A673 (cell line): ENCODE data around the gene AGAP1. TPM values are rescaled to one million over a fixed set of nuclear protein-coding genes. Genes with fewer than 3 reads are reported as not detected.

Experiments
- BruUV-seq: library from RNA; stranded (reverse); fragments of 400-500 nt; replicated peaks from 2 replicates; lab custom pipeline; 2021; lab: Mats Ljungman, UMichigan
- CTCF ChIA-PET: fragments of 300-600 bp; sonication (Branson Sonifier 250); formaldehyde crosslinking; loops from one replicate; lab custom pipeline; 2022; ENCODE audit warnings: antibody characterized with exemption; lab: Charles Lee
- POLR2A ChIA-PET: fragments of 300-600 bp; sonication (Branson Sonifier 250); formaldehyde crosslinking; loops from one replicate; lab custom pipeline; 2022; ENCODE audit warnings: antibody characterized with exemption; ENCODE audit not compliant: low non-redundant PET; lab: Charles Lee
- DNase-seq: peaks from one replicate; pipeline ENCODE4 v3.0.0-alpha.2; 2015; ENCODE audit warnings: low spot score
- H3K27ac ChIP-seq: fragments of 200-600 bp; sonication (generic); 2 replicates; pipeline ENCODE4 v1.5.1; 2016; ENCODE audit warnings: mixed run types, low read depth, mild to moderate bottlenecking, mixed read lengths, antibody characterized with exemption, low read length; ENCODE audit not compliant: poor library complexity, severe bottlenecking
- H3K27me3 ChIP-seq: fragments of 200-600 bp; sonication (generic); replicated peaks from 2 replicates; pipeline ENCODE4 v1.6.1; 2017; ENCODE audit warnings: mixed run types, low read depth, mild to moderate bottlenecking, mixed read lengths, antibody characterized with exemption, low read length; ENCODE audit not compliant: insufficient read depth, poor library complexity
- H3K36me3 ChIP-seq: fragments of 200-600 bp; sonication (generic); 2 replicates; pipeline ENCODE4 v1.6.1; 2016; ENCODE audit warnings: mixed run types, mild to moderate bottlenecking, mixed read lengths, antibody characterized with exemption, low read length; ENCODE audit not compliant: insufficient read depth, poor library complexity, severe bottlenecking
- H3K4me1 ChIP-seq: fragments of 200-600 bp; sonication (generic); 2 replicates; pipeline ENCODE4 v1.6.1; 2017; ENCODE audit warnings: mixed run types, mild to moderate bottlenecking, mixed read lengths, antibody characterized with exemption, low read length; ENCODE audit not compliant: insufficient read depth, poor library complexity, severe bottlenecking
- H3K4me3 ChIP-seq: fragments of 200-600 bp; sonication (generic); 2 replicates; pipeline ENCODE4 v1.5.1; 2016; ENCODE audit warnings: low read depth, mixed run types, mild to moderate bottlenecking, mixed read lengths, low read length; ENCODE audit not compliant: poor library complexity, severe bottlenecking
- H3K9me3 ChIP-seq: fragments of 200-600 bp; sonication (generic); 2 replicates; pipeline ENCODE4 v1.6.1; 2016; ENCODE audit warnings: mixed run types, low read depth, mild to moderate bottlenecking, mixed read lengths, antibody characterized with exemption, low read length; ENCODE audit not compliant: poor library complexity, severe bottlenecking
- CTCF ChIP-seq: fragments of 300-800, 200-600 bp; sonication (generic); conservative IDR thresholded peaks from 2 replicates; pipeline ENCODE4 v1.5.1; 2017; ENCODE audit warnings: low read depth, mild to moderate bottlenecking, antibody characterized with exemption, low read length, moderate library complexity, mixed read lengths
- EZH2 ChIP-seq: fragments of 200-600 bp; sonication (generic); IDR thresholded peaks from 2 replicates; pipeline ENCODE4 v1.6.1; 2017; ENCODE audit warnings: borderline replicate concordance, low read depth, mild to moderate bottlenecking, mixed read lengths, antibody characterized with exemption, low read length; ENCODE audit not compliant: poor library complexity, severe bottlenecking
- intact Hi-C: fragments of 100-400 bp; cut with micrococcal nuclease; formaldehyde crosslinking; loops from one replicate; pipeline ENCODE4 v1.10.0; 2022; ENCODE audit not compliant: unreplicated experiment
- total RNA-seq: library from RNA; stranded (reverse); gene quantifications from 2 replicates; pipeline ENCODE4 v1.2.3, GENCODE V29; 2021

AGAP1 gene
- total RNA-seq, 1 experiment from 2014 or later, result 25.3 TPM

- no peak overlapping the region for H3K4me3 ChIP-seq
- BruUV-seq, result no TSS peak
- no peaks in the 10 kb centered on the region for H3K27me3 ChIP-seq
- H3K36me3 ChIP-seq, result no peaks in the 10 kb centered on the region
- CTCF ChIA-PET, result no interaction called here
- peak; percentile 12 for DNase-seq
- no peaks in the 10 kb centered on the region for H3K9me3 ChIP-seq
- peaks cover 28% of the 10 kb centered on the region for H3K4me1 ChIP-seq
- POLR2A ChIA-PET, result no interaction called here
- no peak overlapping the region for H3K27ac ChIP-seq
- TF ChIP-seq CTCF (no peak), EZH2 (no peak)
- intact Hi-C loops, result no loop called here
These were observed 580.2 kb downstream of the AGAP1 start for GRCh38 chr2:236073867-236074655.

GRCh38 chr2:236075802-236076201 is 582.0 kb downstream of the AGAP1 start:
- H3K4me1 ChIP-seq, result peaks cover 28% of the 10 kb centered on the region
- DNase-seq, result no peak
- ChIA-PET CTCF (no interaction called here), POLR2A (no interaction called here)
- H3K27me3 ChIP-seq, result no peaks in the 10 kb centered on the region
- intact Hi-C loops, result no loop called here
- no peaks in the 10 kb centered on the region for H3K36me3 ChIP-seq
- no peak overlapping the region for H3K4me3 ChIP-seq
- H3K9me3 ChIP-seq, result no peaks in the 10 kb centered on the region
- no peak for TF ChIP-seq CTCF
- TF ChIP-seq EZH2, result no peak
- no TSS peak for BruUV-seq
- no peak overlapping the region for H3K27ac ChIP-seq

GRCh38 chr2:236078297-236079255 is 584.7 kb downstream of the AGAP1 start:
- H3K4me3 ChIP-seq, result no peak overlapping the region
- H3K27ac ChIP-seq, result no peak overlapping the region
- peaks cover 36% of the 10 kb centered on the region for H3K4me1 ChIP-seq
- H3K9me3 ChIP-seq, result no peaks in the 10 kb centered on the region
- DNase-seq, result peak; percentile 78
- BruUV-seq, result no TSS peak
- no peaks in the 10 kb centered on the region for H3K36me3 ChIP-seq
- CTCF ChIA-PET, result no interaction called here
- POLR2A ChIA-PET, result no interaction called here
- TF ChIP-seq CTCF (no peak), EZH2 (no peak)
- intact Hi-C loops, result no loop called here
- H3K27me3 ChIP-seq, result no peaks in the 10 kb centered on the region
